Activated CD4-positive, alpha-beta T cell treated with anti-CD3 and anti-CD28 coated beads for 4 hours (primary cell): ENCODE results near the gene CUBN.
A peak's percentile ranks its signal among the peaks of the same experiment; 100 is the strongest.

Source experiments
- DNase-seq, 2 donors: peaks; one replicate each; pipeline ENCODE4 v3.0.0-alpha.2; 2020

CUBN gene

DNA sequence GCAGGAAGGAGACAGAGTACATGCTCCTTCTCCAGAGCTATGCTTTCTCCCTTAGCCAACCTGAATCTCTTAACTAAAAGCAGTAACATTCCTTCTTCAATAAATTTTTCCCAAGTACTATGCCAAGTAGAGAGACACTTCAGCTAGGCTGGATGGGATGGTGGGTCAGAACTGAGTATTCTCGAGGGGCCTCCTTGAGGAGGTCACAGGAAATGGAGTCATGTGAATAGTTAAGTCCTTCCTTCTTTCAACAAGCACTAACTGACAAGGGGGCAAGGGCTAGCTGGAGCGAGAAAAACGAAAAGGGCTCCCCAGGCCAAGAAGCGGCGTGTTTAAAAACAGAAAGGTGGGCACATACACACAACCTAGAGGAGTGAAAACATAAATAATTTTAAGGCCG is 317.8 kb downstream of the CUBN start:
- no peak for DNase-seq

DNA sequence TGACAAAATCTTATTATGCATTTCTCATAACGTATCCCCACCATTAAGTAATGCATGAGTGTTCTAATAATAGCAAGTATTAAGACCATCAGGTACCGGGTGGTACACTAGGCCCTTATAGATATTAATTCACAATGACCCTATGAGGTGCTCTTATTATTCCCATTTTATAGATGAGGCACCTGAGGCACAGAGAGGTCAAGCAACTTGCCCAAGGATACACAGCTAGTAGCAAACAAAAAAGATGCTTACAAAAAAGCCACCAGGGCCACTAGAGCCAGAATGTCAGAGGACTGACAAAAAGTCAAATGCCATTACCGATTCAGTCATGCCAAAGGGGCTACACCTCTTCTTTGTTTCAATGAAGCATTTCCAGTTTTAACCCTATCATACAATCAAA is 318.3 kb downstream of the CUBN start:
- DNase-seq: no peak

DNA sequence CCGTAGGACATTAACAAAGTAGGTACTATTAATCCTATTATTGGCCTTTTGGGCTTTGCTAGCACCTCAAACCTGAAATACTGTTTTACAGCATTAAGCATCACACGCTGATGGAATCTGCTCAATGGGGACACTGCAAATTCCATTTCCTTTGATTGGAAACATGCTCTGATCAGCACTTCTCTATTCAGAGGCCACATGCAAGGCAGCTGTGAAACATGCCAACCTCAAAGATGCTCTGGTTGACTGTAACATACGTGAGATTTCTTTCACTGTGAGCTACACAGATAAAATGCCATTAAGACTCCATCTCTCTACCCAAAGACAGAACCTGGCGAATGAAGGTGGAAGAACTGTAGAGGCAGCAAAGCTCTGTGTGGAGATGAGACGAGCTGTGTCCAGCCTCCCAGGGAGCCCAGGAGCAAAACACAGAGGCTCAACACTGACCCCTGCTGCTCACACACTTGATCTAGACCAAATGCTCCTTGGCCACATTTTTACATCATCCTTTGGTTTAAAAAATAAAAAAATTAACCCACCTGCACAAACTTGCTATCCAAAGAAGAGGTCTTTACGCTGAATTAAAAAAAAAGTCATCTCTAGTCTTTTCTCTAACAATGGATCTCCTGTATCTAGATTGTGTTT is 320.4 kb downstream of the CUBN start:
- DNase-seq: peak; percentile 48 to 57

DNA sequence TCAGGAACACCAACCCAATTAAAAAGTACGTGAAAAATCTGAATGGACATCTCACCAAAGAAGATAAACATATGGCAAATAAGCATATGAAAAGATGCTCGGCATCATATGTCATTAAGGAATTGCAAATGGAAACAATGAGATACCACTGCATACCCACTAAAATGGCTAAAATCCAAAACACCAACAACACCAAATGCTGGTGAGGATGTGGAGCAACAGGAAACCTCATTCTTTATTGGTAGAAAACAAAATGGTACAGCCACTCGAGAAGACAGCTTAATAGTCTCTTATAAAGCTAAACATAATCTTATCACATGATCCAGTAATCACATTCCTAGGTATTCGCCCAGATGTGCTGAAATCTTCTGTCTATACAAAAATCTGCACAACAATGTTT is 325.5 kb downstream of the CUBN start:
- no peak for DNase-seq

DNA sequence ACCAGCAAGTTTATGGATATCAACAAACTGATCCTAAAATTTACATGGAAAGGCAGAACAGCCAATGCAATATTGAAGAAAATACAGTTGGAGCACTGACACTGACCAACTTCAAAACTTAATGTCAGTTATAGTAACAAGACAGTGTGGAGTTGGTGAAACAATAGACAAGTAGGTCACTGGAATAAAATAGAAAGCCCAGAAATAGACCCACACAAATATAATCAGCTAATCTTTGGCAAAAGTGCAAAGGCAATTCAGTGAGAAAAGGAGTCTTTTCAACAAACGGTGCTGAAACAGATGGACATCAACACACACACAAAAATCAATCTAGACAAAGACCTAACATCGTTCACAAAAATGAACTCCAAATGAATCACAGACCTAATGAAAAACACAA is 326.1 kb downstream of the CUBN start:
- no peak for DNase-seq

DNA sequence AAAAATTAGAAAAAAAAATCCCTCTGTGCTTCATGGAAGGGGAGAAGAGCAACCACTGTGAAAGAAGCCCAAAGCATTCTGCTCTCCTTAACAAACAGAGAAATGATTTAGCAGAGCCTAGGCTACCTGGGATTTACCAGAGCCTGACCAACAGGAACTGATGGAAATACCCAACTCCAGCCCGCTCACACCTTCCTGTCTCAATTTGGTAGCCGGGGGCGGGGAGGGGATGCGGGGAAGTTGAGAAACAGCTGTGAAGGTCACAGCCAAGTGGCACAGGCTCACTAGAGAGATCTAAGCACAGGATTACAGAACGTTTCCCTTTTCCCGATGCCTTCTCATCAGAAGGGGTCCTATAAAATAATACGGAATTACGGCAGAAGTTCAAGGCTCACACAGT is 330.0 kb downstream of the CUBN start:
- no peak for DNase-seq

DNA sequence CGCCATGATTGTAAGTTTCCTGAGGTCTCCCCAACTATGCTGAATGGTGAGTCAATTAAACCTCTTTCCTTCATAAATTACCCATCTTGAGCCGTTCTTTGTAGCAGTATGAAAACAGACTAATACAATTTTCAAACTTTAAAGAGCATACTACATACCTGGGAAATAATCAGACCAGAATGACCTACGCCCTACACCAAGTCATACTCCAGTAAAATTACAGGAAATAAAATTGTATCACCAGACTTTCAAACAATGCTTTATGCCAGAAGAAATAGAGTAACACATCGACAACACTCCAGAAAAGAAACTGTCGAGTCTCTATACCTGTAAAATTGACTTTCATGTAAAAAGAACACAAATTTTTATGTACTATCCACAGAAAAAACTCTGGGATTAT is 331.0 kb downstream of the CUBN start:
- no peak for DNase-seq

DNA sequence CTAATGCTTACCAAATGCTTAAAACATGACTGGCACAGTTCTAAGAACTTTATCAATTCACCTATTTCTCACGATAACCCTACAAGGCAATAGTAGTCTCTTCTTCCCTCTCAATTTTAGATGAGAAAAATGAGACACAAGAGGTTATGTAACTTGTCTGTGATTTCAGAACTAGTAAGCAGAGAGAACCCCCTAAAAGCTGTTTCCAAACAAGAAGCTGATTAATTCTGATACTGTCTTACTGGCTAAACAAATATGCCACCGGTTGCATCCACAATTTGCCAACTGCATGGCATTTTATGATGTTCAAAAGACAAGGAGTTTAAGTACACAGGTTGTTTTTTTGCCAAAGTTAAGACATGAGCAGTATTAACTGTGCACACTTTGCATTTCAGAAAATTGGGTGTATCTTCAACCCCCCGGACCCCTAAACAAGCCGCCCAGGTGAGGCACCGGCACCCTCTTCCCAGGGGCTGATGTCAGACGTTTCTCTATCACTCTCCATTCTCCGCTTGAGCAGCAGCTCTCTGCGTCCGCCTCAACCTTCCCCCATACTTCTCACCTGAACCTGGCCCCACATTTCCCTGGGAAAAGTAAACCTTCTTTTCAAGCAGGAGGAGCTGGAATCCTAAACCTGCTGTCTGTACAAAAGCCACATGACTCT is 334.1 kb downstream of the CUBN start:
- DNase-seq: no peak

DNA sequence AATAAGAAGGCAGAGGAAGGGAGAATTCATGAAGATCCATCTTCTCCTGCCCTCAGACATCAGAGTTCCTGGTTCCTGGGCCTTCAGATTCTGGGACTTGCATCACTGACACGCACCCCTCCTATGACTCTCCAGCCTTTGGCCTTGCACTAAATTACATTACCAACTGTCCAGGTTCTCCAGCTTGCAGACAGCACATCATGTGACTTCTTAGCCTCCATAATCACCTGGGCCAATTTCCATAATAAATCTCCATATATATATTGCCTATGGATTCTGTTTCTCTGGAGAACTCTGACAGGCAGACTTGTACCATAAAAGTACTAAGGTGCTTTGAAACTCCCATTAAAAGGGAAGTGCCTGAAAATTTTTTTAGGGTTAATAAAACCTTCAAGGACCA is 335.6 kb downstream of the CUBN start:
- DNase-seq: no peak

DNA sequence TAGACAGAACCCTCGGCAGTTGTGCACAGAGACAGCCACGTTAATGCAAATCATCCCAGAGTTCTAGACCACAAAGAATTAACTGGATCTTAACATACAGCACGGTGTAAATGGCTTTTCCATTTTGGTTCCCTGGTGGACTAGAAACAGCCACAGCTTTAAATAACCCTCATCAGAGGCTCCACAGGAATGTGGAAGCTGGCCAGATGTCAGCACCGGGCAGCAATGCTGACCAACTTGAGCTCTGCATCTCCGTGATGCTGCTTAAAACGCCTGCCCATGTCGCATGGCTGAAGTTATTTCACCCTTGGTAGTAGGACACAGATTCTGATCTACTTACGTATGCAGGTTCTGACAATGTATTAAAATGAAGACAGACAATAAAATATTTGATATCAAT is 336.9 kb downstream of the CUBN start:
- no peak for DNase-seq

DNA sequence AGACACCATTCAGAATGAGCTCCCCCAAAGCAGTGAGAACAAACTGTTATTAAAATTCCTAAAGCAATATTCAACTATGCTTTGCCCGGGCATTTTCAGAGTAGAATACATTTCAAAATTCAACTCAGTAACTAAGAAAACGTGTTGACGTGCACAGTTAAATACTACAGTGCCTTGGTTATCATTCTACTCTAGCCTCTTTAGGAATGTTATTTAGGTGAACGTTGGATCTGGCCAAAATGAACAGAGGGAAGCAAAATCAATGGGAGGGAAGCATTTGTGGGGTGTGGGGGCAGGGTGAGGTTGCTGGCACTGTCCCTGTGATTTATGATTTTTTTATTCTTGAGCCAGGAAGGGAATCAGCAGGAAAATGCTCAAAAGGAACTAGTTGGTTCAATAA is 339.8 kb downstream of the CUBN start:
- no peak for DNase-seq

DNA sequence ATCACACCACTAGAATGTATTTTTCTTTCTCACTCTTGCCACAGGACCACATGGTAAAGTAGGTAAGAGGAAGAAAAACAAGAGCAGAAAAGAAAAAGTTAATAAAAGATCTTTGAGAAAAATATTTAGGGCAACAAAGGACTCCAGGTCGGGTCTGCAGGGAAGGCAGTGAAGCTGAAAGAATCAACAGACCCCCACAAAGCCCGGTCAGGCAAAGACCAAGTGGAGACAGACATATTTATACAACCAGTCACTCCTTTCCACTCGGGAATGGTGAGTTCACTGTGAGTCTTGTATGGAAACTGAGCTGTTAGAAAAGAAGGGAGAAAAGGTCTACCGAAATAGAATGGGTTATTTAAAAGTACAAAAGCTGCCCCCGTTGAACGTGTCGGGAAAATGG is 340.4 kb downstream of the CUBN start:
- DNase-seq: no peak

DNA sequence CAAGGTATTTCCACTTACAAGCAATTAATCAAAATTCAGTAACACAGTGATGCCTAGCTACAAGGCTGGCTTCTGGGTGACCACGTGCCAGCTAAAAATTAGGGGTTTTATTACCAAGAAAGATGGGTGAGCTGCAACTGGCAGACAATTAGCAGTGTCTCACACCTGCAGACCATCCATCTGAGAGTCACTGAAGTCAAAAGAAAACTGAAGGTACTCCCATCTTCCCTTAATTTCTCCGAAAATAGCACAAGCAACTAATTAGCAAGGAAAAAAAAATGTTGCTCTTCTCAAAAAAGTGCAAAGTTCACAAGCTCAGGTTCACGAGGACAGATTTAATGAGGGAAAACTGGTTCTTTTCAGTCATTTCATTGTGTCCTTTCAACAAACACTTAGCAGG is 340.8 kb downstream of the CUBN start:
- no peak for DNase-seq

DNA sequence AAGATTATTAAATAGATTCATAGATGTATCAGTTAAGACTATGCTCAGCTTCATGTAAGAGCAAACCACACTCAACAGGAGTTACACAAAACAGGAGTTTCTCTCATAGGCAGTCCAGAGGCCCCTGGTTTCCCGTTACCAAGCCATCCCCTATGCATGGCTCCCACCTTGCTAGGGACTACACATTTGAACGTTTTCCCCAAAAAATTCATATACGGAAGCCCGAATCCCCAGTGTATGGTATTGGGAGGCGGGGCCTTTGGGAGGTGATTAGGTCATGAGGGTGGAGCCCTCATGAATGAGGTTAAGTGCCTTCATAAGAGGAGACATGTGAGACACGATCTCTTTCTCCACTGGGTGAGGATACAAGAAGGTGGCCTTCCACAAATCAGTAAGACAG is 341.5 kb downstream of the CUBN start:
- peak in 1 of 2 donors; percentile 25 for DNase-seq

DNA sequence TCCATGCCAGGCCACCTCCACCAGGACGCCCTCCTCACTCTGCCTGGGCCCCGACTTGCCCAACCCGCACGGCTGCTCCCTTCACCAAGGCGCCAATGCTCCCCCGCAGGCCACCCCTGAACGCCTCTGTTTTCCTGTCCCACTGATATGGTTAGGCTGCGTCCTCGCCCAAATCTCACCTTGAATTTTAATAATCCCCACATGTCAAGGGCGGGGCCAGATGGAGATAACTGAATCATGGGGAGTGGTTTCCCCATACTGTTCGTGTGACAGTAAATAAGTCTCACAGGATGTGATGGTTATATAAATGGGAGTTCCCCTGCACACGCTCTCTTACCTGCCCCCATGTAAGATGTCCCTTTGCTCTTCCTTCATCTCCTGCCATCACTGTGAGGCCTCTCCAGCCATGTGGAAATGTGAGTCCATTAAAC is 342.2 kb downstream of the CUBN start:
- peak; percentile 61 to 76 for DNase-seq

DNA sequence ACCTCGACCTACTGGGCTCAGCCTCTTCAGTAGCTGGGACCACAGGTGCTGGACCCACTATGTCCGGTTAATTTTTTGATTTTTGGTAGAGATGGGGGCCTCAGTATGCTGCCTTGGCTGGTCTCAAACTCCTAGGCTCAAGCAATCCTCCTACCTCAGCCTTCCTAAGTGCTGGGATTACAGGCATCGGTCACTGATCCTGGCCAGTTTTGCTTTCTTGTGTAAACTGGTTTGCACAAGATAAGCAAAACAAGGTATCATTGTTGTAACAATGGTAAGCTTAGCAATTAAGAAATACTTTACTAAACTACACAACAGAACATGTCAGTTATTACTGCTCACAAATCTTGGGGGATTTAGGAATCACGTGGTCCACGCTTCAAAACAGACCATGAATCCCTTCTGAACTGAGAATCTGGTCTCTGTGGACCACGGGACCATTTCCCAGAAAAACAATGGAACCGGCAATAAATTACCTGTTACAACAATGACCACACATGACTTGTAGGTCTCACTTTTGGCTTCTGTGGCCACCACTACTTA is 349.2 kb downstream of the CUBN start:
- no peak for DNase-seq

DNA sequence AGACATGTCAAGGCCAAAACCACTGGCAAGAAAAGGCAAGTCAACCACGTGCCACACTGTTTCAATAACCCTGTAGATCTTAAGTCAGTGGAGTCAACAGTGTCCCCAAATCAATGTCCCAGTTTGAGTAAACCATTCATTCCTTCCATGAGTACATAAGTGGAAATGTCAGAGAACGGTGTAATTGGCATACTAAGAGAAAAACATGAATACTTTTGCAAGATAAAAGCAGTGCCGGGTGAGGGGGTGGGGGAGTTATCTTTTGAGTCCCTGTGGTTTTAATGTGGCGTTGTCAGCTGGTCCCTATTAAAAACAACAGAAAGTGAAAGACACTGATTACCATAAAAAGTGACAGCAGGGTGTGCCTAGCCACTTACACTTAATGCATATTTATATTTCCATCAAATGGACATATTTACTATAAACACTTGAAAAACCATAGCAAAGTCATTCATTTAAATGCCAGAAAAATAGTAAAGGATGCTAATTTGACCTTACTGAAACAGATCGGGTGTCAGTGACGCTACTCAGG is 350.2 kb downstream of the CUBN start:
- DNase-seq: peak; percentile 63 to 77

DNA sequence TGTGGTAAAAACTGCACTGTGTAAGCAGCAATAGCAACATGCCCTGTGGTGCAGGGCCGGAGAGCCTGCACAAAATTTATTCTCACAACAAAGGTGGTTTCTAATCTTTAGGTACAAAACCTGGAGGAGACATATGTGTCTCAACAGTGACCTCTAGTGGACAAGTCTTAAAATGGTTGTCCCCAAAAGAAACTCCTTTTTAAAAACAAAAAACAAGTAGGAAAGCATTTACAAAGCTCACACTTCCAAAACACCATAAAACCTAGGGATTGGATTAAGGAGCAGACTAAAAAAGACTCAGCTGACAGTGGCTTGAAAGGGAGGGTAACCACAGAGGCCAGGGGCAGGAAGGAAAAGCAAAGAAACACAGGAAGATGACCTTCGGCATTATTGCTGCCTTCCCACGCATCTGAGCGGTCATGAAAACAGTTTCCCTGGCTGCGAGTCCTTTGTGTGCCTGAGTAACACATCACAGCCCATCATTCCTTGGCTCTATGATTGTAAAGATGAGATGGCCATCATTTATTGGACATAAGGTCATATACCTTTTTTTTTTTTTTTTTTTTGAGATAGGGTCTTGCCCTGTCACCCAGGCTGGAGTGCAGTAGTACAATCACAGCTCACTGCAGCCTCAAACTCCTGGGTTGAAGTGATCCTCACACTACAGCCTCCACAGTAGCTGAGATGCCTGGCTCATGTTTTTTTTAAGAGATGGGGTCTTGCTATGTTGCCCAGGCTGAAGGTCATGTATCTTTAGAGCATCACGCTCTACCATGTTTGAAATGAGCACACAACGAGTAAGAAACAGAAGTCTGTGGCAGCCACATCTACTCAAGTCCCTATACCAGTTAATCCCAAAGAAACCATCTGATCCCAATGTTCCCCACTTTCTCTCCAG is 351.9 kb downstream of the CUBN start:
- DNase-seq: no peak

DNA sequence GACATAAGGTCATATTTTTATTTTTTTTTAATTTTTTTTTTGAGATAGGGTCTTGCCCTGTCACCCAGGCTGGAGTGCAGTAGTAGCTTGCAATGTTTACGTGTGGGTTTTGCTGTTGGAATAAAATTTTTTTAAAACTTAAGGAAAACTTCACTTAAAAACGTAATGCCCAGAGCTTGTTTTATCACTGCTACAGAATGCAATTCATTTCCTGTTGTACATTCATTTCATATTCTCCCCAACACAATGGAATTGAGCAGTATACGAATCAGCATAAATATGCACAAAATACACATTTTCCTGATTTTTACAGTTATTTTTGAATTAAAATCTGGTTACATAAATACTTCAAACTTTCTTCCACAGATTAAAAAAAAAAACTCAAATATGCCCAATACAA is 352.7 kb downstream of the CUBN start:
- DNase-seq: no peak
